ENCODE results near the gene HNF4A. TPM values are rescaled to one million over a fixed set of nuclear protein-coding genes. Genes with fewer than 3 reads are reported as not detected.

Gene HNF4A
- total RNA-seq, 3 donors from 2014 or later: 0.11 to 0.27 (median 0.18) TPM

GRCh38 chr20:44392776-44393607 is 37.5 kb downstream of the HNF4A start:
- Mint-ChIP-seq H3K4me1 (ENCODE audit: low read depth) (peaks cover 5% of the 10 kb centered on the region), H3K4me3 (no peak overlapping the region)

GRCh38 chr20:44393608-44394451 is 38.3 kb downstream of the HNF4A start:
- peaks cover 2% of the 10 kb centered on the region for H3K4me1 Mint-ChIP-seq (ENCODE audit: low read depth)
- H3K36me3 Mint-ChIP-seq (ENCODE audit: insufficient read depth): no peaks in the 10 kb centered on the region
- H3K4me3 Mint-ChIP-seq: no peak overlapping the region
- no peaks in the 10 kb centered on the region for H3K9me3 Mint-ChIP-seq
- DNase-seq (no peak), ATAC-seq (no peak)
- peaks cover 7% of the 10 kb centered on the region for H3K27me3 Mint-ChIP-seq (ENCODE audit: low read depth)

More at GRCh38 chr20:44392776-44393607, 37.5 kb downstream of the HNF4A start:
- H3K9me3 Mint-ChIP-seq: no peaks in the 10 kb centered on the region
- no peaks in the 10 kb centered on the region for H3K36me3 Mint-ChIP-seq (ENCODE audit: insufficient read depth)
- H3K27me3 Mint-ChIP-seq (ENCODE audit: low read depth): peaks cover 12% of the 10 kb centered on the region
- DNase-seq (no peak), ATAC-seq (no peak)

GRCh38 chr20:44394452-44394701 is 38.9 kb downstream of the HNF4A start:
- Mint-ChIP-seq H3K27me3 (ENCODE audit: low read depth) (peaks cover 6% of the 10 kb centered on the region), H3K9me3 (no peaks in the 10 kb centered on the region), H3K4me1 (ENCODE audit: low read depth) (no peaks in the 10 kb centered on the region), H3K36me3 (ENCODE audit: insufficient read depth) (no peaks in the 10 kb centered on the region), H3K4me3 (no peak overlapping the region)
- DNase-seq: no peak
- ATAC-seq: no peak

- no peak for ATAC-seq
- Mint-ChIP-seq H3K4me3 (no peak overlapping the region), H3K27me3 (ENCODE audit: low read depth) (peaks cover 6% of the 10 kb centered on the region), H3K36me3 (ENCODE audit: insufficient read depth) (no peaks in the 10 kb centered on the region), H3K4me1 (ENCODE audit: low read depth) (no peaks in the 10 kb centered on the region), H3K9me3 (no peaks in the 10 kb centered on the region)
- DNase-seq: no peak
Measured at GRCh38 chr20:44394702-44395460, 39.4 kb downstream of the HNF4A start.

- ATAC-seq: no peak
- H3K36me3 Mint-ChIP-seq (ENCODE audit: insufficient read depth): no peaks in the 10 kb centered on the region
- no peak for DNase-seq
- no peaks in the 10 kb centered on the region for H3K9me3 Mint-ChIP-seq
- peaks cover 2% of the 10 kb centered on the region for H3K27me3 Mint-ChIP-seq (ENCODE audit: low read depth)
- H3K4me3 Mint-ChIP-seq: no peak overlapping the region
- no peaks in the 10 kb centered on the region for H3K4me1 Mint-ChIP-seq (ENCODE audit: low read depth)
Measured at GRCh38 chr20:44395461-44396340, 40.2 kb downstream of the HNF4A start.

GRCh38 chr20:44396369-44397130 is 41.1 kb downstream of the HNF4A start:
- Mint-ChIP-seq H3K36me3 (ENCODE audit: insufficient read depth) (no peaks in the 10 kb centered on the region), H3K9me3 (no peaks in the 10 kb centered on the region), H3K4me1 (ENCODE audit: low read depth) (no peaks in the 10 kb centered on the region), H3K4me3 (no peak overlapping the region), H3K27me3 (ENCODE audit: low read depth) (no peaks in the 10 kb centered on the region)
- ATAC-seq (no peak), DNase-seq (no peak)

GRCh38 chr20:44398335-44398734 is 42.8 kb downstream of the HNF4A start:
- no peak for ATAC-seq
- Mint-ChIP-seq H3K27me3 (ENCODE audit: low read depth) (no peaks in the 10 kb centered on the region), H3K4me1 (ENCODE audit: low read depth) (no peaks in the 10 kb centered on the region), H3K36me3 (ENCODE audit: insufficient read depth) (no peaks in the 10 kb centered on the region), H3K9me3 (no peaks in the 10 kb centered on the region), H3K4me3 (no peak overlapping the region)
- DNase-seq: no peak

- Mint-ChIP-seq H3K36me3 (ENCODE audit: insufficient read depth) (no peaks in the 10 kb centered on the region), H3K4me3 (no peak overlapping the region), H3K27me3 (ENCODE audit: low read depth) (no peaks in the 10 kb centered on the region), H3K9me3 (no peaks in the 10 kb centered on the region), H3K4me1 (ENCODE audit: low read depth) (no peaks in the 10 kb centered on the region)
- ATAC-seq: no peak
- no peak for DNase-seq
Measured at GRCh38 chr20:44399446-44399845, 43.9 kb downstream of the HNF4A start.

GRCh38 chr20:44400671-44400969 is 45.1 kb downstream of the HNF4A start:
- no peaks in the 10 kb centered on the region for H3K4me1 Mint-ChIP-seq (ENCODE audit: low read depth)
- no peaks in the 10 kb centered on the region for H3K27me3 Mint-ChIP-seq (ENCODE audit: low read depth)
- no peak overlapping the region for H3K4me3 Mint-ChIP-seq
- no peaks in the 10 kb centered on the region for H3K9me3 Mint-ChIP-seq
- ATAC-seq: no peak
- no peaks in the 10 kb centered on the region for H3K36me3 Mint-ChIP-seq (ENCODE audit: insufficient read depth)
- no peak for DNase-seq

GRCh38 chr20:44400970-44401769 is 45.7 kb downstream of the HNF4A start:
- Mint-ChIP-seq H3K9me3 (no peaks in the 10 kb centered on the region), H3K36me3 (ENCODE audit: insufficient read depth) (no peaks in the 10 kb centered on the region), H3K4me1 (ENCODE audit: low read depth) (no peaks in the 10 kb centered on the region), H3K4me3 (no peak overlapping the region), H3K27me3 (ENCODE audit: low read depth) (no peaks in the 10 kb centered on the region)
- no peak for ATAC-seq
- DNase-seq: no peak

- Mint-ChIP-seq H3K4me1 (ENCODE audit: low read depth) (no peaks in the 10 kb centered on the region), H3K4me3 (no peak overlapping the region), H3K36me3 (ENCODE audit: insufficient read depth) (no peaks in the 10 kb centered on the region), H3K9me3 (no peaks in the 10 kb centered on the region), H3K27me3 (ENCODE audit: low read depth) (no peaks in the 10 kb centered on the region)
- DNase-seq: no peak
- ATAC-seq: no peak
Measured at GRCh38 chr20:44401770-44402390, 46.4 kb downstream of the HNF4A start.

GRCh38 chr20:44402391-44403193 is 47.1 kb downstream of the HNF4A start:
- no peaks in the 10 kb centered on the region for H3K9me3 Mint-ChIP-seq
- no peaks in the 10 kb centered on the region for H3K36me3 Mint-ChIP-seq (ENCODE audit: insufficient read depth)
- no peak for DNase-seq
- H3K27me3 Mint-ChIP-seq (ENCODE audit: low read depth): no peaks in the 10 kb centered on the region
- no peaks in the 10 kb centered on the region for H3K4me1 Mint-ChIP-seq (ENCODE audit: low read depth)
- H3K4me3 Mint-ChIP-seq: no peak overlapping the region
- ATAC-seq: no peak
